Gastrocnemius medialis (tissue), 4 donors: Measurements from ENCODE around the gene GHRH. TPM values are rescaled to one million over a fixed set of nuclear protein-coding genes. Genes with fewer than 3 reads are reported as not detected.

ENCODE experiments used
- ATAC-seq, 2 donors: fragments of 150-250 bp; one replicate each; pipeline ENCODE4 v1.9.1; 2016
- DNase-seq, 2 donors: peaks; one replicate each; pipeline ENCODE4 v3.0.0-alpha.2; 2019
- H3K27ac ChIP-seq, 4 donors: fragments of 200-600 bp; sonication (generic); 1 replicate in 1 of 4; 2 replicates in 3 of 4; pipeline ENCODE4 v1.5.1; 2016 to 2018; ENCODE audit warnings: mild to moderate bottlenecking in 2 of 4, moderate library complexity in 1 of 4
- H3K27me3 ChIP-seq, 3 donors: fragments of 200-600 bp; sonication (generic) in 2 of 3; 1 replicate in 1 of 3; 2 replicates in 2 of 3; pipeline versions ENCODE4 v1.5.1 to v1.6.0; 2016 to 2019; ENCODE audit warnings: mild to moderate bottlenecking in 1 of 3, moderate library complexity in 1 of 3
- H3K36me3 ChIP-seq, 2 donors: fragments of 200-600 bp; sonication (generic) in 1 of 2; one replicate each; pipeline ENCODE4 v1.5.1; 2017 to 2018
- H3K4me1 ChIP-seq, 2 donors: fragments of 200-600 bp; sonication (generic) in 1 of 2; one replicate each; pipeline ENCODE4 v1.5.1; 2016 to 2017; ENCODE audit warnings: mild to moderate bottlenecking in 2 of 2
- H3K4me3 ChIP-seq, 4 donors: fragments of 200-600 bp; sonication (generic) in 3 of 4; 1 replicate in 1 of 4; 2 replicates in 3 of 4; pipeline ENCODE4 v1.5.1; 2016 to 2019; ENCODE audit warnings: mild to moderate bottlenecking in 2 of 4
- H3K9me3 ChIP-seq, 3 donors: fragments of 200-600 bp; sonication (generic) in 2 of 3; 1 replicate in 1 of 3; 2 replicates in 2 of 3; pipeline ENCODE4 v1.5.1; 2016 to 2019
- POLR2A ChIP-seq, 2 donors: fragments of 450-650 bp; IDR thresholded peaks; one replicate each; pipeline ENCODE4 v1.6.1; 2017; ENCODE audit warnings: antibody characterized with exemption in 2 of 2, mild to moderate bottlenecking in 2 of 2, moderate library complexity in 2 of 2
- in situ Hi-C, 4 donors: fragments of 200-750 bp; cut with MboI; loops; one replicate each; pipeline versions ENCODE4 v1.15.0 to v1.8.0; 2017; ENCODE audit warnings: low sequenced_read_pairs in 4 of 4
- intact Hi-C: fragments of 100-400 bp; cut with DNase I; formaldehyde crosslinking; loops from one replicate; pipeline ENCODE4 v1.15.1; 2023; ENCODE audit warnings: low total_unique reads
- total RNA-seq, 4 donors: library from RNA; depleted of rRNA; stranded (reverse); fragments of >200 nt; gene quantifications; one replicate each; pipeline versions ENCODE4 v1.1.0 to v1.2.3, GENCODE V29; 2016
- TF ChIP-seq, protein P1 (sequence below), 5 experiments: fragments of 450-650 bp in 3 of 5; fragments of 200-600 bp in 2 of 5; sonication (generic) in 2 of 5; IDR thresholded peaks in 4 of 5; conservative IDR thresholded peaks in 1 of 5; 1 replicate in 4 of 5; 2 replicates in 1 of 5; pipeline ENCODE4 v1.5.1; 2016 to 2019; ENCODE audit warnings: antibody characterized with exemption in 5 of 5, mild to moderate bottlenecking in 3 of 5, moderate library complexity in 3 of 5

Gene GHRH
- total RNA-seq, 4 donors from 2014 or later, result not detected

DNA sequence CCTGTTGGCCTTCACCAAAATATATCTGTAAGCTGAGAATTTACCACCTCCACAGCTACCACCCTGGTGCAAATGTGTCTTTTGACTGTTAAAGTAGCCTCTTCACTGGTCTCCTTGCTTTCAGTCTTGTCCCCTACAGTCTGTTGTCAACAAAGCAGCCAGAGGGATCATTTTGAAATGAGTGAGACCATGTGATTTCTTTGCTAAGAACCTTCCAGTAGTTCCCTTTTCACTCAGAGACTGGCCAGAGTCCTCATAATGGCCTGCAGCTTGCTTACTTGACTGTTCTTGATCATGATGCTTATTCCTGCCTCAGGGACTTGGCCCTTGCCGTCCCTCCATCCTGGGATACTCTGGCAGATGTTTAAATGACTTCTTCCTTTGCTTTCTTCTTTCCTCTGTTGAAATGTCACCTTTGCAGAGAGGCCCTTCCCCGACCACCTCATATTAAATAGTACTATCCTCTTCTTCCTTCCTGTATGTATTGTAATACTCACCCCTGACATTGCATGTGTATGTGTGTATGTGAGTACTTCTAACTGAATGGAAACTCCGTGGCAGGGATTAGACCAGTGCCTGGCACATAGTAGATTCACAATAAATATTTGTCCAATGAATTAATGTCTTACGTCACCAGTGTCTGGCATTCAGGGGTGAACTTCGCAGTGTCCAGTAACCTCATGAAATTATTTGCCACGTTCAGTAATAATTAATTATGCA, 32.8 kb upstream of the GHRH start:
- TF ChIP-seq, protein P1, sequence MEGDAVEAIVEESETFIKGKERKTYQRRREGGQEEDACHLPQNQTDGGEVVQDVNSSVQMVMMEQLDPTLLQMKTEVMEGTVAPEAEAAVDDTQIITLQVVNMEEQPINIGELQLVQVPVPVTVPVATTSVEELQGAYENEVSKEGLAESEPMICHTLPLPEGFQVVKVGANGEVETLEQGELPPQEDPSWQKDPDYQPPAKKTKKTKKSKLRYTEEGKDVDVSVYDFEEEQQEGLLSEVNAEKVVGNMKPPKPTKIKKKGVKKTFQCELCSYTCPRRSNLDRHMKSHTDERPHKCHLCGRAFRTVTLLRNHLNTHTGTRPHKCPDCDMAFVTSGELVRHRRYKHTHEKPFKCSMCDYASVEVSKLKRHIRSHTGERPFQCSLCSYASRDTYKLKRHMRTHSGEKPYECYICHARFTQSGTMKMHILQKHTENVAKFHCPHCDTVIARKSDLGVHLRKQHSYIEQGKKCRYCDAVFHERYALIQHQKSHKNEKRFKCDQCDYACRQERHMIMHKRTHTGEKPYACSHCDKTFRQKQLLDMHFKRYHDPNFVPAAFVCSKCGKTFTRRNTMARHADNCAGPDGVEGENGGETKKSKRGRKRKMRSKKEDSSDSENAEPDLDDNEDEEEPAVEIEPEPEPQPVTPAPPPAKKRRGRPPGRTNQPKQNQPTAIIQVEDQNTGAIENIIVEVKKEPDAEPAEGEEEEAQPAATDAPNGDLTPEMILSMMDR (IDR thresholded peaks at IDR 0.05 in 4 of 5, conservative IDR thresholded peaks at IDR 0.05 in 1 of 5), result no peak
- no peak for TF ChIP-seq POLR2A (IDR thresholded peaks at IDR 0.05)
- H3K4me3 ChIP-seq, result no peak overlapping the region
- peak overlapping the region; percentile 4 to 46 (median 23) for H3K27ac ChIP-seq
- no peaks in the 10 kb centered on the region for H3K36me3 ChIP-seq
- no peaks in the 10 kb centered on the region for H3K27me3 ChIP-seq
- H3K4me1 ChIP-seq, result peaks cover 38 to 42% of the 10 kb centered on the region in 2 donors
- DNase-seq, result no peak
- no peaks in the 10 kb centered on the region for H3K9me3 ChIP-seq
- intact Hi-C loops, result no loop called here
- in situ Hi-C loops, result no loop called here
- ATAC-seq, result no peak

DNA sequence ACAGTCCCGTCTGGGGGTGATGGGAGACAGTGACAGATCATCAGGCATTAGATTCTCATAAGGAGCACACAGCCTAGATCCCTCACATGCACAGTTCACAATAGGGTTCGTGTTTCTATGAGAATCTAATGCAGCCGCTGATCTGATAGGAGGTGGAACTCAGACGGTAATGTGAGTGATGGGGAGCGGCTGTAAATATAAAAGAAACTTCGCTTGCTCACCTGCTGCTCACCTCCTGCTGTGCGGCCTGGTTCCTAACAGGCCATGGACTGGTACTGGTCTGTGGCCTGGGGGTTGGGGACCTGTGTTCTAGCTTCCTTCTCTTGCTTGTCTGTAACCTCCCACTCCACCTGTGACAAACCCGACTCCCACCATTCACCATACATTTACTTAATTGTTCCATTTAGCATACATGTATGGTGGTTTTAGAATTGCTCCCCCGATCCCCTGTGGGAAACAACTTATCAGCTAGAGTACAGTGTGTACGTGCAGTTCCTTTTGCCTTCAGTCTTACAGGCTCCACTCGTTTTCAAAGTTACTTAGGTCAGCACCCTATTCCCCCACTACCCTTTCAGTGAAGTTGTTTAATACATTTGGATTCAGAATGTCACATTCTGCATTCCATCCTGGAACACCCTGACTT, 31.8 kb upstream of the GHRH start:
- no peaks in the 10 kb centered on the region for H3K9me3 ChIP-seq
- intact Hi-C loops (no loop called here), in situ Hi-C loops (no loop called here)
- DNase-seq (no peak), ATAC-seq (no peak)
- H3K36me3 ChIP-seq, result no peaks in the 10 kb centered on the region
- TF ChIP-seq, protein P1 (IDR thresholded peaks at IDR 0.05 in 4 of 5, conservative IDR thresholded peaks at IDR 0.05 in 1 of 5), result no peak
- no peak for TF ChIP-seq POLR2A (IDR thresholded peaks at IDR 0.05)
- peak overlapping the region in 1 of 4 donors; percentile 4 for H3K27ac ChIP-seq
- H3K4me1 ChIP-seq, result peaks cover 38 to 42% of the 10 kb centered on the region in 2 donors
- H3K4me3 ChIP-seq, result no peak overlapping the region
- no peaks in the 10 kb centered on the region for H3K27me3 ChIP-seq

DNA sequence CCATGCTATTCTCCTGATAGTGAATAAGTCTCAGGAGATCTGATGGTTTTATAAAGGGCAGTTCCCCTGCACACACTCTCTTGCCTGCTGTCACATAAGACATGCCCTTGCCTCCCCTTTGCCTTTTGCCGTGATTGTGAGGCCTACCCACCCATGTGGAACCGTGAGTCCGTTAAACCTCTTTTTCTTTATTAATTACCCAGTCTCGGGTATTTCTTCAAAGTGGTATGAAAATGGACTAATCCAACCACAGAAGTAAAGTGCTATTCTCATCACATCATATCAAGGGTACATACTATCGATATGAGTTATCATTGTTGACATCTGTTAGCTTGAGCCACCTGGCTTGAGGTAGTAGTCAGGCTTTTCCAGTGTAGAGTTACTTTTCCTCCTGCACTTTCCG, 30.1 kb upstream of the GHRH start:
- Histone ChIP-seq H3K36me3 (no peaks in the 10 kb centered on the region), H3K9me3 (no peaks in the 10 kb centered on the region), H3K4me3 (no peak overlapping the region), H3K27me3 (no peaks in the 10 kb centered on the region), H3K4me1 (peaks cover 26 to 29% of the 10 kb centered on the region in 2 donors), H3K27ac (no peak overlapping the region)
- no peak for DNase-seq
- intact Hi-C loops, result no loop called here
- no peak for TF ChIP-seq POLR2A (IDR thresholded peaks at IDR 0.05)
- TF ChIP-seq, protein P1 (IDR thresholded peaks at IDR 0.05 in 4 of 5, conservative IDR thresholded peaks at IDR 0.05 in 1 of 5), result no peak
- in situ Hi-C loops, result no loop called here
- ATAC-seq, result no peak

DNA sequence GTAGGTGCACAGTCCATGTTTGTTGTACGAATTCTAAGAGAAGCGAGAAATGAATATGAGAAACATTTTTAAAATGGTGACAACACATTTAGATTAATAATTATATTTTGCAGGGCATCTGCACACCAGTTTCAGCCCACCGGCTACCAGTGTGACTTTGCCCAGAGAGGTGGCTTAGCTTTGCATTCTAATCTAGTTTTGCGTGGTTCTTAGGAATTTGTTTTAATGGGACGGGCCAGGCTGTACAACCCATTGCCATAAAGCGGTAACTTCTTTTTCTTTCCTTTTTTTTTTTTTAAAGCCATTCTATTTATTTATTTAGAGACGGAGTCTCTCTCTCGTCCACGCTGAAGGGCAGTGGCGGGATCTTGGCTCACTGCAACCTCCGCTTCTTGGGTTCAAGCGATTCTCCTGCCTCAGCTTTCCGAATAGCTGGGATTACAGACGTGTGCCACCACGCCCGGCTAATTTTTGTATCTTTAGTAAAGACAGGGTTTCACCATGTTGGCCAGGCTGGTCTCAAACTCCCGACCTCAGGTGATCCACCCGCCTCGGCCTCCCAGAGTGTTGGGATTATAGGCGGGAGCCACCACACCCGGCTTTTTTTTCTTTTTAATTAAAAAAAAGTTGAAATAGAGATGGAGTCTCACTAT, 28.7 kb upstream of the GHRH start:
- DNase-seq, result no peak

More for the DNA sequence above, 28.7 kb upstream of the GHRH start:
- peak overlapping the region; percentile 63 to 100 (median 90) for H3K4me3 ChIP-seq
- intact Hi-C loops, result no loop called here
- no peaks in the 10 kb centered on the region for H3K9me3 ChIP-seq
- no peaks in the 10 kb centered on the region for H3K27me3 ChIP-seq
- in situ Hi-C loops, result no loop called here
- ATAC-seq, result no peak
- no peak for TF ChIP-seq POLR2A (IDR thresholded peaks at IDR 0.05)
- TF ChIP-seq, protein P1 (IDR thresholded peaks at IDR 0.05 in 4 of 5, conservative IDR thresholded peaks at IDR 0.05 in 1 of 5), result no peak
- H3K4me1 ChIP-seq, result peaks cover 13 to 20% of the 10 kb centered on the region in 2 donors
- no peaks in the 10 kb centered on the region for H3K36me3 ChIP-seq
- peak overlapping the region; percentile 83 to 94 (median 90) for H3K27ac ChIP-seq
